MM.1S (cell line): ENCODE measurements around the gene KRT31.

ENCODE experiments used
- CTCF ChIP-seq: fragments of 300-600 bp; sonication (generic); IDR thresholded peaks from 2 replicates; pipeline ENCODE4 v1.5.1; 2016; ENCODE audit warnings: antibody characterized with exemption, low read length, mixed read lengths
- EZH2phosphoT487 ChIP-seq: fragments of 300-600 bp; sonication (generic); IDR thresholded peaks from 2 replicates; pipeline ENCODE4 v1.6.1; 2018; ENCODE audit warnings: antibody characterized with exemption, low read length

DNA sequence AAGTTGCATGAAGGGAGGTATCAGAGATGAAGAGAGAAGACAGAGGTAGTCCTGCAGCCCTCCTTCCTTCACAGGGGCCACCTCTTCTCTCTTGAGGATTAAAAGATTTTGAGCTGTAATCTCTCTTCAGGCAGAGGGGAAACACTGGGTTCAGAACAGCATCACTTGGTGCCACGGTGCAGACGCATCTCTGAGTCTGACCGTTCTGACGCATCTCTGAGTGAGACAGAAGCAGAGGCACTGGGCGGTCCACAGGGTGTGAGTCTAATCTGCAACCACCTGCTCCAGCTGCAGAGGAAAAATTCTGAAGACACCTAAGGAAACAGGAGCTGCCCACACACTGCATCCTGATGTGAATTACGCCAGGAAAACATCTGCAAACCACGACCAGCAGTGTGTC, 32.3 kb upstream of the KRT31 start:
- no peak for TF ChIP-seq CTCF
- no peak for TF ChIP-seq EZH2phosphoT487
